Activated naive CD8-positive, alpha-beta T cell treated with anti-CD3 and anti-CD28 coated beads, Interleukin-2, amount 50 U/mL, for 16 hours (primary cell): Measurements from ENCODE around the gene ATXN1.
A peak's percentile ranks its signal among the peaks of the same experiment; 100 is the strongest.

Experiments used
- DNase-seq: peaks from one replicate; pipeline ENCODE4 v3.0.0-alpha.2; 2020; ENCODE audit warnings: low read depth, low spot score

Gene ATXN1

GRCh38 chr6:16498237-16498636, 263.0 kb downstream of the ATXN1 start:
- DNase-seq: no peak

GRCh38 chr6:16496991-16497801, 264.1 kb downstream of the ATXN1 start:
- no peak for DNase-seq

- DNase-seq: no peak
Measured at GRCh38 chr6:16496210-16496609, 265.1 kb downstream of the ATXN1 start.

GRCh38 chr6:16494793-16495192, 266.5 kb downstream of the ATXN1 start:
- DNase-seq: no peak

GRCh38 chr6:16493802-16494201, 267.5 kb downstream of the ATXN1 start:
- no peak for DNase-seq

- no peak for DNase-seq
Measured at GRCh38 chr6:16493112-16493511, 268.1 kb downstream of the ATXN1 start.

- DNase-seq: no peak
Measured at GRCh38 chr6:16491666-16492313, 269.5 kb downstream of the ATXN1 start.

GRCh38 chr6:16490616-16491015, 270.6 kb downstream of the ATXN1 start:
- no peak for DNase-seq

- DNase-seq: no peak
Measured at GRCh38 chr6:16488813-16489212, 272.4 kb downstream of the ATXN1 start.

GRCh38 chr6:16487996-16488674, 273.1 kb downstream of the ATXN1 start:
- DNase-seq: no peak

- DNase-seq: peak; percentile 14
Measured at GRCh38 chr6:16486661-16487060, 274.6 kb downstream of the ATXN1 start.

GRCh38 chr6:16483315-16483875, 277.9 kb downstream of the ATXN1 start:
- no peak for DNase-seq

GRCh38 chr6:16482702-16483314, 278.5 kb downstream of the ATXN1 start:
- DNase-seq: no peak

GRCh38 chr6:16481697-16482399, 279.4 kb downstream of the ATXN1 start:
- peak; percentile 17 for DNase-seq

GRCh38 chr6:16480763-16481560, 280.3 kb downstream of the ATXN1 start:
- no peak for DNase-seq

- DNase-seq: no peak
Measured at GRCh38 chr6:16477367-16478149, 283.7 kb downstream of the ATXN1 start.

GRCh38 chr6:16476861-16477260, 284.4 kb downstream of the ATXN1 start:
- no peak for DNase-seq

GRCh38 chr6:16475494-16475781, 285.8 kb downstream of the ATXN1 start:
- no peak for DNase-seq

- DNase-seq: no peak
Measured at GRCh38 chr6:16474772-16475493, 286.3 kb downstream of the ATXN1 start.
